DMS153 treated with DMSO at 0.1 percent for 48 hours (cell line): ENCODE results near the gene TOE1.
"Not testable (repeated sequence)": the region's sequence is repeated elsewhere in the genome, so short reads cannot be mapped to it uniquely, and the experiment has no call there.

ENCODE experiments used
- DNase-seq: peaks from one replicate; lab custom pipeline; 2025; ENCODE audit not compliant: unreplicated experiment; lab: John Stamatoyannopoulos, UW

TOE1 gene

DNA sequence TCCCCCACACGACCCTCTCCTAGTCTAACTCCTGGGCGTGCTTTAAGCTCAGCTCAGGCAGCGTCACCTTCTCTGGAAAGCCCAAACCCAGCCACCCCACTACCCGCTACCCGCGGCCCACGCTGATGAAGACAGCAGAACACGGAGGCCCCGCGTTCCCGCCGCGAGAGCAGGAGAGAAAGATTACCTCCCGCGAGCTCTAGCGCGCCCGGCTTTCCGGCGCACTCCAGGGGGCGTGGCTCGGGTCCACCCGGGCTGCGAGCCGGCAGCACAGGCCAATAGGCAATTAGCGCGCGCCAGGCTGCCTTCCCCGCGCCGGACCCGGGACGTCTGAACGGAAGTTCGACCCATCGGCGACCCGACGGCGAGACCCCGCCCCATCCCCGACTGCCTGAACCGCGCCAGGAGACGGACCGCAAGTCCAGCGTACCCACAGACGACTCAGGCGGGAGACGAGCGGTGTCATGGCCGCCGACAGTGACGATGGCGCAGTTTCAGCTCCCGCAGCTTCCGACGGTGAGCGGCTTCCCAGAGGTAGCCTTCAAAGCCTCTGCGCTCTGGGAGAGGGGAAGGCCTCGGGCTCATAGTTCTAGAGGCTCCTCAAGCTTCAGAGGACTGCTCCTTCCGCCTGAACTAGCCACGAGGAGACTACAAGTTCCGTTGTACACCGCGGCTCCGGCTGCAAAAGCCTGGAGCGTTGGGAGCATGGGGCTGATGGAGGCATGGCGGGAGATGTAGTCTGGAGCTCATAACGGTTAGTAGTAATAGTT, at the start of gene TOE1, which contains the start of gene MUTYH:
Gene TOE1, plus strand, starts transcription at position 382 of the 770 bp plus-strand sequence. Its CDS starts 83 bp downstream, at position 465.
Gene MUTYH, minus strand, starts transcription at position 652 of the 770 bp plus-strand sequence. CDS start 5,935 bp downstream, outside the sequence.
- DNase-seq, result peak; percentile 98

DNA sequence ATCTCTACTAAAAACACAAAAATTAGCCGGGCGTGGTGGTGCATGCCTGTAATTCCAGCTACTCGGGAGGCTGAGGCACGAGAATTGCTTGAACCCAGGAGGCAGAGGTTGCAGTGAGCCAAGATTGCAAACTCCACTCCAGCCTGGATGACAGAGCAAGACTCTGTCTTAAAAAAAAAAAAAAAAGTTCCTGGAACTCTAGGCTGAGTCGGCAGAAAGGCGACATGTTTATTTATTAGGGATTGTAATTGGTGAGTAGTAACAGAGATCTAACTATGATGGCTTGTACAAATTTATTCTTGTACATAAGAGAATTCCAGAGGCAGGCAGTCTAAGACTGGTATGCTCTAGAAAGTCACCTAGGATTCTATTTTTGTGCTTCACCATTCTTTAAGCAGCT, 49.0 kb upstream of the TOE1 start:
- not testable (repeated sequence) for DNase-seq

DNA sequence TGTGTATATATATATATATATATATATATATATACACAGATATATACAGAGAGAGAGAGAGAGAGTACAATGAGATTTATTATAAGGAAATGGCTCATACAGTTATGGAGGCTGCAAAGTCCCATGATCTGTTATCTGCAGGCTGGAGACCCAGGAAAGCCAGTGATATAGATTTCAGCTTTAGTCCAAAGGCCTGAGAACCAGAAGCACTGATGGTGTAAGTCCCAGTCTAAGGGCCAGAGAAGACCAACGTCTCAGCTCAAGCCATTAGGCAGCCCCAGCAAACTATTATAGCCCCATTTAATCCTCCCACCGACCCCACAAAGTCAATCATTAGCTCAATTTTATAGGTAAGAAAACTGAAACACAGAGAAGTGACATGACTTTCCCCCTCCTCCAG, 48.3 kb upstream of the TOE1 start:
- no peak for DNase-seq

DNA sequence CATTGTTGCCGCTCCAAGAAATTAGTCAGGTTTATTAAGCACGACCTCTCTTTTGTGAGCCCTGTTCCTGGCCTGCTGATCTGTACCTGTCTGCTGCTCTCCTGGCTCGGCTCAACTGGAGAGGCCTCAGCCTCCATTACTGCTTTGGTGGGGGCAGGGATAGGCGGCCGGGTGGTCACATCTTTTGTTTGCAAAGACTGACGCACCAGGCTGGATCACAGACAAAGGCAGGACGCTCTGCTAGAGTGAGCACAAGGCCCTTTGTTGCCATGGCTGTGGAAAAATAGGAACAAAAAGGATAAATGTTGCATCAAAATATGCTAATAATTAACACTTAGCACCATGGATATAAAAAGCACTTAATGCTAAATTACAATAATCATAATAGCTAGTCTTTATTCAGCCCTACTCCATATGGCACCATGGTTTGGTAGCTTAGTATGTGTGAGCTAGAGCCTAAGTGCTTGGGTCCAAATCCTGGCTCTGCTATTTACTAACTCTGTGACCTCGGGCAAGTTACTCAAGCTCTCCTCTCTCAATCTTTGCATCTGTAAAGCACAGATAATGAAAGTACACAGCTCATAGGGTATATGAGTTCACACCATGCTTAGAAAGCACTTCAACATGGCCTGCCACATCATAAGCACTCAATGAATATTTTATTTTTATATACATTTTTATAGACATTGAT, 42.2 kb upstream of the TOE1 start:
- DNase-seq, result no peak

DNA sequence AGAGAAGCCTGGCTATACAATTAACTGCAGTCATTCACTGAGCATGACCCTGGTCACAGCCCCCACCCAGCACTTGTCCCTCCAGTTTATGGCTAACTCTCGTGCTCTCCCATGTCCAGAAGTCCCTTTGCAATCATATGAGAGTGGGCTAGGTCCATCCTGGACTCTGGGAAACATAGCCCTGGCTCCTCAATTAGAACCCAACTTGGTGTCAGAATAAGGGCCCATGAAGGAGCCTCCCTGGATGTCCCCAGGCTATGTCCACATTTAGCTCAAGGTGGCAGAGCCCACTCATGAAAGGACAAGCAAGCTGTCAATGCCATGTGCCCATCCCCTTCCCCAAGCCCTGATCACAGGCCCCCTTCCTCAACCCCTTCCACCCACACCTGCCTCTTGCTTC, 40.7 kb upstream of the TOE1 start:
- no peak for DNase-seq

DNA sequence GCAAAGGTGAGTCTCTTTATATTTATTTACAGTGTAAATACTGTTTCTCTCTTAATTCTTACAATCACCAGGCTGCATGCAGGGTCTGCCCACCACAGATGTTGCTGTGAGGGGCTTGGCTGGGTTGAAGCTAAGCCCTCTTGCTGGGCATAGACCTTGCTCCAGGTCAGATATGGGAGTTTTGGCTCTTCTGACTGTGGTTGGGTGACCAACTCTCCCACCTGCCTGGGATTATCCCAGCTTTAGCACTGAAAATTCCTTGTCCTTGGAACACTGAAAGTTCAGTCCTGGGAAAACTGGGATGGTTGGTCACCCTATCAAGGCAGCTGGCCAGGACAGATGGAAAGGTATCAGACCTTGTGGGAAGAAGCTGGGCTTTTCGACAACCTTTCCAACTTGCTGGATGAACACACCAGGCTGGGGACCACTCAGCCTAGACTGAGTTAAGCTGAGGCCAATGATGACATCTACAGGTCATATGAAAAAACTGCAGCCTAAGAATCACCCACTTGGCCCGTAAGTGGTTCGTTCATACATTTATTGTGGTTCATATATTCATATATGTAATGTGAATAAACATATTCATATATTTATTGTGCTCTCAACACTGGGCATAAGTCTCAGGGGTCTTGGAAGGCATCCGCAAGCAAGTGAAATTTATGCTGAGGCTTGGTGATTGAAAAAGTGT, 39.8 kb upstream of the TOE1 start:
- DNase-seq, result peak; percentile 81

DNA sequence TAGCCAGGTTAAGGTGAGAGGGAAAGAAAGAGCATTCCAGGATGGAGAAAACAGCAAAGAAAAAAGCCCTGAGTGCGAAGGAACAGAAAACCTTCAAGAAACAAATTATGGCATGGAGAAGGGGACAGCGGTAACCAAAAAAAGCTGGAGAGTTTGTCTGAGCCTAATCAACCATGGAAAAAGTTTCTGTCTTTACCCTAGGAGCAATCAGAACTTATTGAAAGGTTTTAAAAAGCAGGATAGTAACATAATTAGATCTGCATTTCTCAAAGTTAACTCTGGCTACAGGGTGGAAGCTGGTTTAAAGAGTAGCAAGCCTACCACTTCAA, 39.3 kb upstream of the TOE1 start:
- DNase-seq, result no peak

DNA sequence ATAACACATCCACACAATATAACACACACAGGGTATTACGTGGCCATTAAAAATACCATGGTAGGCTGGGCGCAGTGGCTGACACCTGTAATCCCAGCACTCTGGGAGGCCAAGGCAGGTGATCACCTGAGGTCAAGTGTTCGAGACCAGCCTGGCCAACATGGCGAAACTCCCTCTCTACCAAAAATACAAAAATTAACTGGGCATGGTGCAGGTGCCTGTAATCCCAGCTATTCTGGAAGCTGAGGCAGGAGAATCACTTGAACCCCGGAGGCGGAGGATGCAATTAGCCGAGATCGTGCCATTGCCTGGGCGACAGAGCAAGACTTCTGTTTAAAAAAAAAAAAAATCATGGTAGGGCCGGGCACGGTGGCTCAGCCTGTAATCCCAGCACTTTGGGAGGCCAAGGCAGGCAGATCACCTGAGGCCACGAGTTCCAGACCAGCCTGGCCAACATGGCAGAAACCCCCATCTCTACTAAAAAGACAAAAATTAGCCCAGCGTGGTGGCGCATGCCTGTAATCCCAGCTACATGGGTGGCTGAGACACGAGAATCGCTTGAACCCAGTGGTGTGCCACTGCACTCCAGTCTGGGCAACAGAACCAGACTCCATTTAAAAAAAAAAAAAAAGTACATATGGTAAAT, 37.3 kb upstream of the TOE1 start:
- no peak for DNase-seq

DNA sequence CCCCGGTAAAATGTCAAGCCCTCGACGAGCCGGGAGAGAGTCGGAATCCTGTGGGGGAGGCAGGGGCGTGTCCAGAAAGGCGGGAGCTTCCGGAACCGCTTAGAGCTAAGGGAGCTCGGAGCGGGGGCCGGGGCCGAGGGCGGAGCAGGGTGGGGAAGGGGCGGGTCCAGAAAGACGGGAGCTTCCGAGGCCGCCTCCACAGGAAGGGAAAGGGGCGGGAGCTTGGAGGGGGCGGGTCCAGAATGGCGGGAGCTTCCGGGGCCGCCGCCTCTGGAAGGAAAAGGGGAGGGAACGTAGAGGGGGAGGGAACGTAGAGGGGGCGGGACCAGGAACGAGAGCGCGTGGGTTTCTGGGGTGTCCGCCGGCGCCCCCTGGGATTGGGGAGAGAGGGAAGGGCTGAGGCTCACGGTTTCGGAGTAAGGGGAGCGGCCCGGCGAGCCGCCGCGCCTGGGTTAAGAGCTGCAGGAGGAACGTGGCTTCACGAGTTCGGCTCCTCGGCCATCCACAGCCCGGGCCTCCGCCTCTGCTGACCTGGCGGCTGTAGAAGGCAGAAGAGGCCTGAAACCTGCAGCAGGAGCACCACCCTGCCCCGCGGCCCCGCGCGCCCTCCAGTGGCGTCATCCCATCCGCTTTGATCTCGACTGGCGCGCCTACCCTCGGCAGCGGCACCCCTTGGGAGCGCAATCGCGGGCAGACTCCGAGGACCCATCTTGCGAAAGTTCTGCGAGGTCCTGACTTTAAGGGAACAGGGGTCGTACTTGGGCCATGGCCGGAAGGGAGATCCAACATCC, 36.3 kb upstream of the TOE1 start:
- peak; percentile 99 for DNase-seq

DNA sequence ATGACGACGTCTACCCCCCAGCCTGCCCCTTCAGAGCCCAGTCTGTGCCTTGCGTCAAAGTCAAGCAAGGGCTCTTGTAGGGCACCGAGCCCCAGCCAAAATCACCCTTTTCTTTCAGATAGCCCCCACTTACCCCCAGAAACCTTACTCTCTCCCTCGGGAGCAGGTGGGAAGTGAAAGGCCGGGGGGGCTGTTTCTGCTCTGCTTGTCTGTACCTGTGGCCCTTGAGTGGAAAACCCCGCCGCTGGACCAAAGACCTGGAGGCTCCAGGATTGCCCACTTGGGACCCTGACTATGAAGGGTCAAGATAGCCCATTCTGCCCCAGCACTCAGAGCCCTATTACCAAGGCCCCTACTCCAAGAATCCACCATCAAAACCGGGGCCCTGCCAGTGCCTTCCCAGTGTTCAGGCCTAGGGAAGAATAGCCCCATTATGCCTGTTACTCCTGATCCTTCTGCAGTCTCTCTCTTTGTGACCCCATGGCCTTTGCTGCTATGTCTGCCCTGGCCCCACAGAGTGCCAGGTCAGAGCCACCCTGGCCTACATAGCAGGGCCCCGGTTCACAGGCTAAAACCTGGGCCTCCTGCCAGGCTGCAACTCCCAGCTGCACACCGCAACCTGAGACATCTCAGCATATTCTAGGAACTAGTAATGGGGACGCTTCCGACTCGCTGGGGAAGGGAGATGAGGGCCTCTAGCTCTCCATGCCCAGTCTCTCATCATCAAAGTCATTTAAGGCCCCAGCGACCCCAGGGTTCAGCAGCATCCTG, 35.5 kb upstream of the TOE1 start:
- peak; percentile 46 for DNase-seq

DNA sequence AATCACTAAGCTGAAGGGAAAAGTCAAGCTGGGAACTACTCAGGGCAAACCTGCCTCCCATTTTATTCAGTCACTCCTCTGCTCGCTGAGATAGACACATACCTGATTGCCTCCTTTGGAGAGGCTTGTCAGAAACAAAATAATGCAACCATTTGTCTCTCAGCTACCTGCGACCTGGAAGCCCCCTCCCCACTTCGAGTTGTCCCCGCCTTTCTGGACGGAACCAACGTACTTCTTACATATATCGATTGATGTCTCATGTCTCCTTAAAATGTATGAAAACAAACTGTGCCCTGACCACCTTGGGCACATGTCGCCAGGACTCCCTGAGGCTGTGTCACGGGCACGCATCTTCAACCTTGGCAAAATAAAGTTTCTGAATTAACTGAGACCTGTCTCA, 34.7 kb upstream of the TOE1 start:
- no peak for DNase-seq

DNA sequence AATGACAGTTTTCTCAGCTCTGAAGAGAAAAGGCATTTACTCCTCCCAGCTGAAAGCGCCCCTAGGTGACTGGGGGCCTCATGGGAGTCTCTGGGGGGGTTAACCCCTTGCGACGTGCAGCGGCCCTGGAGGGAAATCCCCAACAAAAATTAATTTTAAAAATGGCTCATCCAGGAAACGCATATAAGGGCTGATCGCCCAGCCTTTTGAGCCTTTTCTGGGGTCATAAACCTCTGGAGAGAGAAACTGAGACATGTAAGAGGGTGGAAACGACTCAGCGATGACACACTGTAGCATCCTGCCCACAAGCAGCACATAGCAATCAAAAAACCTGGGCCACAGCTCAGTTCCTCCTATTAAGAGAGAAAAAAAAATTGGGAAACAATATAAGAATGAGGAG, 33.7 kb upstream of the TOE1 start:
- no peak for DNase-seq

DNA sequence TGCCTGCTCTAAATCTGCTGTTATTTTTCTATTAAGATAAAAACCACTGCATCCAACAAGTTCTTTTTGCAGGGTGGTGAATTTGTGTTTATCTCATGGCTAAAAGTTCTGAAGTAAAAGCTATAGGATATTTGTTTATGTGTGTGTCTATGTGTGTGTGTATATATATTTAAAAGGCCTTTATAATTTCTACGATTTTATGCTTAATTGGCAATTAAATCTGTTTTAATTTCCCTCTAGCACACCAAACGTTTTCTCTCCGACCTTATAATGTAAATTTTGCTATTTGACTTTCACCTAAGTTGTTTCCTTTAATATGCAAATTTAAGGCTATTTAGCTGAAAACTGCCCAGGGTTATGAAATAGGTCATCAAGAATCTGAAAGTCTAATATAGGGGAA, 33.1 kb upstream of the TOE1 start:
- no peak for DNase-seq

DNA sequence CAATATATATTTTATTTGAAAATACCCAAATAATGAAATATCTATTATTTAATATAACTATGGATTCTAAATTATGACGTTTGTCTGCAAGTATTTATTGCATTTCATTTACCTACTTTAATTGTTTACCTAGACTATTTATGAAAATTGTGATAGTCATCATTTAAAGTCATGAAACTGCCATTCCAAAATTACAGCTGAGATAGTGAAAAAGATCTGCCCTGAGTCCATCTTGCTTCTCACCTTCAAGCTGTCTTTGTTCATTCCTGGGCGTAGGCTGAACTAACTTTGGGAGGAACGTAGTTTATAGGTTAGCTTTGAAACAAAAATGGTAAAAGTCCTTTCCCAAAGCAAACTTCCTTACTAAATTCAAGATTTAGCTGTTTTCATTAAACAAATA, 25.7 kb upstream of the TOE1 start:
- DNase-seq, result no peak

DNA sequence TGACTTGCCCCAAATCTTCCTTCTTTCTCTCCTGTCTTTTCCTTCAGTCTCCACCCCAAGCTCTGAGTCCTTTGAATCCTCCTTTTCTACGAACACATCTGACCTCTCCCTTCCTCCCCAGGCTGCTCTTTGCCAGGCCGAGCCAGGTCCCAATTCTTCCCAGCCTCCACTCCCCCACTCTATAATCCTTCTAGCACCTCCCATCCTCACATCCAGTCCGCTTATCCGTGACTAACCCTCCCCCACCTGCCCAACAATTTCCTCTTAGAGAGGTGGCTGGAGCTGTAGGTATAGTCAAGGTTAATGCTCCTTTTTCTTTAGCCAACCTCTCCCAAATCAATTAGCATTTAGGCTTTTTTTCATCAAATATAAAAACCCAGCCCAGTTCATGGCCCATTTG, 22.8 kb upstream of the TOE1 start:
- no peak for DNase-seq

DNA sequence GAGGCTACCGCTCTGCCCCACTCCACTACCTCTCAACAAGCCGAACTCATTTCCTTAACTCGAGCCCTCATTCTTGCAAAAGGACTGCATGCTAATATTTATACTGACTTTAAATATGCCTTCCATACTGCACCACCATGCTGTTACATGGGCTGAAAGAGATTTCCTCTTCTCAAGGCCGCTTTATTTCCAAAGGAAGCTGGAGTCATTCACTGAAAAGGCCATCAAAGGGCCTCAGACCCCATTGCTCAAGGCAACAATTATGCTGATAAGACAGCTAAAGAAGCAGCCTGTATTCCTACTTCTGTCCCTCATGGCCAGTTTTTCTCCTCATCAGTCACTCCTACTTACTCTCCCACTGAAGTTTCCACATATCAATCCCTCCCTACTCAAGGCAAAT, 20.2 kb upstream of the TOE1 start:
- DNase-seq, result no peak

DNA sequence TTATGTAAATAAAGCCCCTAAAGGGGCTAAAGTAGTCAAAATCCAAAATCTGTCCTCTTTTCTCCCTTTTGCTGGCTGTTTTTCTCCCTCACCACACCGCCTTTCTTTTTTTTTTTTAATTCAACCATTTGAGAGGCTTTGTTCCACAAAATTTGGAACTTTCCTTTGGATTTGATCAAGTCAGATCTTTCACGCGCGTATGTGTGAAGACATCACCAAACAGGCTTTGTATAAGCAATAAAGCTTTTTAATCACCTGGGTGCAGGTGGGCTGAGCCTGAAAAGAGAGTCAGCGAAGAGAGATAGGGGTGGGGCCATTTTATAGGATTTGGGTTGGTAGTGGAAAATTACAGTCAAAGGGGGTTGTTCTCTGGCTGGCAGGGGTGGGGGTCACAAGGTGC, 18.5 kb upstream of the TOE1 start:
- no peak for DNase-seq

DNA sequence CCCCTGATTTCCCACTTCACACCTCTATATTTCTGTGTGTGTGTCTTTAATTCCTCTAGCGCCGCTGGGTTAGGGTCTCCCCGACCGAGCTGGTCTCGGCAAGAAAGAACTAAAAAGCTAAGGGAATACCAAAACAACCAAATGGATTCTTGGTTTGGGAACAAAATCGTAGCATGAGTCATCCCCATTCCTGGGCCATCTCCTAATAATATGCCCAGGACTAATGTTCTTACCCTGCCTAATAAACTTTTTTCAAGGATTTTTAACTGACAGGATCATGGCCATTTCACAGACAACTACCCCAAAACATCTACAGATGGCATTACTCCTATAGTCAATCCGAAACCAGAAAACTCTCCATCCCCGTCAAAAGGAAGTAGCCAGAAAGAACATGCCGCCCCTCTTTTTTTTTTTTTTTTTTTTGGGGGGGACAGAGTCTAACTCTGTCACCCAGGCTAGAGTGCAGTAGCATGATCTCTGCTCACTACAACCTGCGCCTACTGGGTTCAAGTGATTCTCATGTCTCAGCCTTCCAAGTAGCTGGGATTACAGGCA, 17.4 kb upstream of the TOE1 start:
- no peak for DNase-seq

DNA sequence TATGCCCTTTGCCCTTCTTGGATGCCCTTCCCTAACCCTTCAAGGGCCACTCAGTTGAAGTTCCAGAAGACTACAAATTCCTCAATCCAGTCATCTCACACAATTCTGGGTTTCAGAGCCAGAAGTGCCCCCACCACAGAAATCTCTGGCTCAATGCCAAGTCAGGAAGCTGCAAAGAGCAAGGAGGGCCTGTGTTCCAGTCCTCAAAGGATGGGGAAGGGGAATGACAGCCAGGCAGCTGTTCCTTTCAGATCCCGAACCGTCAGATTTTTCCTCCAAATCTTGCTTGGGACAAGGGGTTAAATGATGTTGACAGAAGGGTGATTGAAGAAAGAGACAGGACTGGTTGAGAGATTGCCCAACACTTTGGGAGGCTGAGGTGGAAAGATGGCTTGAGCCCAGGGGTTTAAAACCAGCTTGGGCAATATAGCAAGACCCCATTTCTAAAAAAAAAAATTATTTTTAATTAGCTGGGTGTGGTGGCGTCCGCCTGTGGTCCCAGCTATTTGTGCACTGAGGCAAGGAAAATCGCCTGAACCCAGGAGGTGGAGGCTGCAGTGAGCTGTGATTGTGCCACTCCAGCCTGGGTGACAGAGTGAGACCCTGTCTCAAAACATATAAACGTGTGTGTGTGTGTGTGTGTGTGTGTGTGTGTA, 14.0 kb upstream of the TOE1 start:
- DNase-seq, result no peak
